ENCODE measurements around the gene CTPS2. TPM values are rescaled to one million over a fixed set of nuclear protein-coding genes. Genes with fewer than 3 reads are reported as not detected.
"Not testable (repeated sequence)": the region's sequence is repeated elsewhere in the genome, so short reads cannot be mapped to it uniquely, and the experiment has no call there.

CTPS2 gene
- total RNA-seq, 1 experiment from 2014 or later, result 9.6 TPM

DNA sequence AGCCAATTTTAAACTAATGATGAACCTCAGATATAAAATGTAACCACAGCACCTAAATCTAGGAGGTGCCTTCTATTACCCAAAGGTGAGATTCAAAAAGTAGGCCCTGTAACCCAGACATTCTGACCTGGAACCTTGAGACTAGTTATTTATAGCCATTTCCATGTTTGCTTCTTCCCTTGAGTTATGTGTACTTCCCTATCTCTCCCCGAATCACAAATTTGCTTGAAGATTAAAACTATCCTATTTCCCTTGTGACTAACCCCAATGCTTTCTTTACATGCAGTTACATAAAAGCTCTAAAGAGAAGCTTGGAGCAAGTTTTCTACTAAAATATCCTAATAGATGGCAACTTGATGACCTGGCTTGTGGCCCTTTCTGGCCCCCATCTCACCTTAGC, 95.1 kb downstream of the CTPS2 start:
- ChIA-PET POLR2A (no interaction called here), CTCF (no interaction called here), RAD21 (ENCODE audit: low non-redundant PET in 1 of 2, low total read pairs in 2 of 2, uncharacterized antibody in 2 of 2, unreplicated experiment in 2 of 2) (no interaction called here)
- Histone ChIP-seq H3K27ac (ENCODE audit: low read depth, low read length) (no peak overlapping the region), H3K9me3 (ENCODE audit: control insufficient read depth in 1 of 2, insufficient read depth in 1 of 2, low read depth in 1 of 2, low read length in 2 of 2) (no peaks in the 10 kb centered on the region), H3K27me3 (ENCODE audit: insufficient read depth, low read length) (no peaks in the 10 kb centered on the region), H3K9ac (ENCODE audit: low read length) (no peak overlapping the region), H3K36me3 (ENCODE audit: control insufficient read depth in 1 of 2, insufficient read depth in 2 of 2, low read length in 2 of 2) (no peaks in the 10 kb centered on the region; a peak in 1 of 4 replicates), H4K20me1 (ENCODE audit: insufficient read depth) (no peaks in the 10 kb centered on the region), H3K4me3 (replicated peaks in 1 of 2; ENCODE audit: low read depth in 1 of 2, low read length in 2 of 2) (no peak overlapping the region), H3K4me2 (ENCODE audit: low read length) (no peak overlapping the region), H2AFZ (ENCODE audit: low read depth, low read length, poor library complexity, severe bottlenecking) (no peak overlapping the region), H3K9me2 (ENCODE audit: insufficient read depth) (no peaks in the 10 kb centered on the region), H3K4me1 (ENCODE audit: control insufficient read depth in 1 of 2, insufficient read depth in 2 of 2, low read length in 2 of 2) (no peaks in the 10 kb centered on the region), H3K79me2 (ENCODE audit: insufficient read depth, low read length) (no peaks in the 10 kb centered on the region)
- no TSS peak for BruUV-seq (replicated peaks)
- no peak for ATAC-seq
- intact Hi-C loops (cut with micrococcal nuclease), result no loop called here
- TF ChIP-seq MAX (IDR thresholded peaks at IDR 0.05) (no peak), ATF3 (IDR thresholded peaks at IDR 0.05) (no peak), TCF7L2 (IDR thresholded peaks at IDR 0.05; ENCODE audit: borderline replicate concordance, extremely low read depth, insufficient read depth, insufficient read length) (no peak), SP1 (IDR thresholded peaks at IDR 0.05; ENCODE audit: low read depth) (no peak), JUND (IDR thresholded peaks at IDR 0.05) (no peak)
- DNase-seq (ENCODE audit: low read depth, low spot score), result no peak

GRCh38 chrX:16612257-16612897, 100.1 kb downstream of the CTPS2 start:
- Histone ChIP-seq H3K4me2 (ENCODE audit: low read length) (no peak overlapping the region), H3K27me3 (ENCODE audit: insufficient read depth, low read length) (no peaks in the 10 kb centered on the region), H3K4me1 (ENCODE audit: control insufficient read depth in 1 of 2, insufficient read depth in 2 of 2, low read length in 2 of 2) (no peaks in the 10 kb centered on the region), H3K9ac (ENCODE audit: low read length) (no peak overlapping the region), H3K9me2 (ENCODE audit: insufficient read depth) (no peaks in the 10 kb centered on the region), H3K36me3 (ENCODE audit: control insufficient read depth in 1 of 2, insufficient read depth in 2 of 2, low read length in 2 of 2) (no peaks in the 10 kb centered on the region; a peak in 1 of 4 replicates), H3K27ac (ENCODE audit: low read depth, low read length) (no peak overlapping the region), H3K9me3 (ENCODE audit: control insufficient read depth in 1 of 2, insufficient read depth in 1 of 2, low read depth in 1 of 2, low read length in 2 of 2) (no peaks in the 10 kb centered on the region), H2AFZ (ENCODE audit: low read depth, low read length, poor library complexity, severe bottlenecking) (no peak overlapping the region), H3K79me2 (ENCODE audit: insufficient read depth, low read length) (no peaks in the 10 kb centered on the region), H3K4me3 (replicated peaks in 1 of 2; ENCODE audit: low read depth in 1 of 2, low read length in 2 of 2) (no peak overlapping the region), H4K20me1 (ENCODE audit: insufficient read depth) (no peaks in the 10 kb centered on the region)
- BruUV-seq (replicated peaks), result no TSS peak
- intact Hi-C loops (cut with micrococcal nuclease), result no loop called here
- ChIA-PET POLR2A (no interaction called here), RAD21 (ENCODE audit: low non-redundant PET in 1 of 2, low total read pairs in 2 of 2, uncharacterized antibody in 2 of 2, unreplicated experiment in 2 of 2) (no interaction called here), CTCF (no interaction called here)
- no peak for ATAC-seq
- DNase-seq (ENCODE audit: low read depth, low spot score), result no peak
- TF ChIP-seq, protein P1, sequence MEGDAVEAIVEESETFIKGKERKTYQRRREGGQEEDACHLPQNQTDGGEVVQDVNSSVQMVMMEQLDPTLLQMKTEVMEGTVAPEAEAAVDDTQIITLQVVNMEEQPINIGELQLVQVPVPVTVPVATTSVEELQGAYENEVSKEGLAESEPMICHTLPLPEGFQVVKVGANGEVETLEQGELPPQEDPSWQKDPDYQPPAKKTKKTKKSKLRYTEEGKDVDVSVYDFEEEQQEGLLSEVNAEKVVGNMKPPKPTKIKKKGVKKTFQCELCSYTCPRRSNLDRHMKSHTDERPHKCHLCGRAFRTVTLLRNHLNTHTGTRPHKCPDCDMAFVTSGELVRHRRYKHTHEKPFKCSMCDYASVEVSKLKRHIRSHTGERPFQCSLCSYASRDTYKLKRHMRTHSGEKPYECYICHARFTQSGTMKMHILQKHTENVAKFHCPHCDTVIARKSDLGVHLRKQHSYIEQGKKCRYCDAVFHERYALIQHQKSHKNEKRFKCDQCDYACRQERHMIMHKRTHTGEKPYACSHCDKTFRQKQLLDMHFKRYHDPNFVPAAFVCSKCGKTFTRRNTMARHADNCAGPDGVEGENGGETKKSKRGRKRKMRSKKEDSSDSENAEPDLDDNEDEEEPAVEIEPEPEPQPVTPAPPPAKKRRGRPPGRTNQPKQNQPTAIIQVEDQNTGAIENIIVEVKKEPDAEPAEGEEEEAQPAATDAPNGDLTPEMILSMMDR (IDR thresholded peaks at IDR 0.05 in 2 of 3, conservative IDR thresholded peaks at IDR 0.05 in 1 of 3; ENCODE audit: borderline replicate concordance in 1 of 3, insufficient read depth in 1 of 3, low read depth in 2 of 3, low read length in 2 of 3), result no peak
- no peak for TF ChIP-seq SRF (IDR thresholded peaks at IDR 0.05; ENCODE audit: low read depth)
- TF ChIP-seq EGR1 (IDR thresholded peaks at IDR 0.05; ENCODE audit: low read depth), result no peak
- no peak for TF ChIP-seq MAX (IDR thresholded peaks at IDR 0.05)
- no peak for TF ChIP-seq ELF1 (IDR thresholded peaks at IDR 0.05; ENCODE audit: borderline replicate concordance, low read depth)
- TF ChIP-seq POLR2AphosphoS5 (IDR thresholded peaks at IDR 0.05; ENCODE audit: low read depth, low read length), result no peak
- TF ChIP-seq ATF3 (IDR thresholded peaks at IDR 0.05), result no peak
- no peak for TF ChIP-seq RAD21 (IDR thresholded peaks at IDR 0.05; ENCODE audit: low read depth)

DNA sequence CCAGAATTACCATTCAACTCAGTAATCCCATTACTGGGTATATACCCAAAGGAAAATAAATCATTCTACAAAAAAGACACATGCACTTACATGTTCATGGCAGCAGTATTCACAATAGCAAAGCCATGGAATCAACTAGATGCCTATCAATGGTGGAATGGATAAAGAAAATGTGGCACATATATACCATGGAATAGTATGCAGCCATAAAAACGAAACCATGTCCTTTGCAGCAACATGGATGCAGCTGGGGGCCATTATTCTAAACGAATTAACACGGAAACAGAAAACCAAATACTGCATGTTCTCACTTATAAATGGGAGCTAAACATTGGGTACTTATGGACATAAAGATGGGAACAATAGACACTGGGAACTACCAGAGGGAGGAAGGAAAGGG, 101.8 kb downstream of the CTPS2 start:
- BruUV-seq (replicated peaks); H3K9me3 ChIP-seq (ENCODE audit: control insufficient read depth in 1 of 2, insufficient read depth in 1 of 2, low read depth in 1 of 2, low read length in 2 of 2); H3K9me2 ChIP-seq (ENCODE audit: insufficient read depth); POLR2A ChIA-PET; H3K27me3 ChIP-seq (ENCODE audit: insufficient read depth, low read length); DNase-seq (ENCODE audit: low read depth, low spot score); ATAC-seq; H3K4me2 ChIP-seq (ENCODE audit: low read length); H3K4me3 ChIP-seq (replicated peaks in 1 of 2; ENCODE audit: low read depth in 1 of 2, low read length in 2 of 2); RAD21 ChIA-PET (ENCODE audit: low non-redundant PET in 1 of 2, low total read pairs in 2 of 2, uncharacterized antibody in 2 of 2, unreplicated experiment in 2 of 2); H3K4me1 ChIP-seq (ENCODE audit: control insufficient read depth in 1 of 2, insufficient read depth in 2 of 2, low read length in 2 of 2); H3K79me2 ChIP-seq (ENCODE audit: insufficient read depth, low read length); H3K27ac ChIP-seq (ENCODE audit: low read depth, low read length); H4K20me1 ChIP-seq (ENCODE audit: insufficient read depth); H3K36me3 ChIP-seq (ENCODE audit: control insufficient read depth in 1 of 2, insufficient read depth in 2 of 2, low read length in 2 of 2); H3K9ac ChIP-seq (ENCODE audit: low read length); H2AFZ ChIP-seq (ENCODE audit: low read depth, low read length, poor library complexity, severe bottlenecking); CTCF ChIA-PET; intact Hi-C loops (cut with micrococcal nuclease): not testable (repeated sequence)

All from HCT116 (cell line).